H9 (cell line): ENCODE measurements around the gene ITGA2. TPM values are rescaled to one million over a fixed set of nuclear protein-coding genes. Genes with fewer than 3 reads are reported as not detected.

Experiments
- DNase-seq: peaks from one replicate; pipeline ENCODE4 v3.0.0-alpha.2; 2017
- H2AFZ ChIP-seq: one replicate; pipeline ENCODE4 v1.6.1; 2013; ENCODE audit warnings: mild to moderate bottlenecking, low read length, control low read depth, moderate library complexity
- H2AK5ac ChIP-seq: 2 replicates; pipeline ENCODE4 v1.6.1; 2013; ENCODE audit warnings: low read length, control low read depth, mixed read lengths; ENCODE audit not compliant: insufficient read length
- H2BK120ac ChIP-seq: one replicate; pipeline ENCODE4 v1.6.1; 2013; ENCODE audit warnings: low read depth, mild to moderate bottlenecking, low read length, control low read depth, inconsistent platforms; ENCODE audit not compliant: poor library complexity, severe bottlenecking
- H2BK12ac ChIP-seq: 2 replicates; pipeline ENCODE4 v1.6.1; 2013; ENCODE audit warnings: low read length, control low read depth, mixed read lengths, low read depth; ENCODE audit not compliant: insufficient read length
- H2BK15ac ChIP-seq: 2 replicates; pipeline ENCODE4 v1.6.1; 2013; ENCODE audit warnings: low read depth, low read length, control low read depth
- H2BK20ac ChIP-seq: one replicate; pipeline ENCODE4 v1.6.1; 2013; ENCODE audit warnings: low read depth, mild to moderate bottlenecking, low read length, control low read depth, inconsistent platforms; ENCODE audit not compliant: poor library complexity, severe bottlenecking
- H2BK5ac ChIP-seq: 2 replicates; pipeline ENCODE4 v1.6.1; 2013; ENCODE audit warnings: low read length, control low read depth, mixed read lengths; ENCODE audit not compliant: insufficient read length
- H3K14ac ChIP-seq: 2 replicates; pipeline ENCODE4 v1.6.1; 2013; ENCODE audit warnings: low read length, control low read depth; ENCODE audit not compliant: insufficient read depth
- H3K18ac ChIP-seq: 2 replicates; pipeline ENCODE4 v1.6.1; 2013; ENCODE audit warnings: low read depth, mild to moderate bottlenecking, mixed read lengths, low read length, control low read depth; ENCODE audit not compliant: insufficient read length
- H3K23ac ChIP-seq: 2 replicates; pipeline ENCODE4 v1.6.1; 2013; ENCODE audit warnings: low read length, control low read depth, mixed read lengths, low read depth; ENCODE audit not compliant: insufficient read length
- H3K23me2 ChIP-seq: 2 replicates; pipeline ENCODE4 v1.6.1; 2013; ENCODE audit warnings: low read depth, mild to moderate bottlenecking, mixed read lengths, low read length, control low read depth; ENCODE audit not compliant: insufficient read length, poor library complexity, severe bottlenecking
- H3K27ac ChIP-seq: 2 replicates; pipeline ENCODE4 v1.5.1; 2013; ENCODE audit warnings: low read length, control low read depth, mixed read lengths, low read depth; ENCODE audit not compliant: insufficient read length
- H3K27me3 ChIP-seq: 2 replicates; pipeline ENCODE4 v1.6.1; 2013; ENCODE audit warnings: low read length, control low read depth, inconsistent platforms; ENCODE audit not compliant: insufficient read depth
- H3K4ac ChIP-seq: 2 replicates; pipeline ENCODE4 v1.6.1; 2013; ENCODE audit warnings: low read depth, mild to moderate bottlenecking, control low read depth, inconsistent platforms, low read length, moderate library complexity
- H3K4me1 ChIP-seq: 2 replicates; pipeline ENCODE4 v1.6.1; 2013; ENCODE audit warnings: low read length, control low read depth, inconsistent platforms; ENCODE audit not compliant: insufficient read depth
- H3K4me2 ChIP-seq: 2 replicates; pipeline ENCODE4 v1.6.1; 2013; ENCODE audit warnings: low read length, control low read depth, mixed read lengths; ENCODE audit not compliant: insufficient read length, insufficient read depth
- H3K56ac ChIP-seq: 2 replicates; pipeline ENCODE4 v1.6.1; 2013; ENCODE audit warnings: low read depth, mild to moderate bottlenecking, mixed read lengths, low read length, control low read depth; ENCODE audit not compliant: insufficient read length
- H3K79me1 ChIP-seq: 2 replicates; pipeline ENCODE4 v1.6.1; 2013; ENCODE audit warnings: low read depth, mild to moderate bottlenecking, moderate library complexity, low read length, control low read depth, inconsistent platforms; ENCODE audit not compliant: insufficient read depth, poor library complexity, severe bottlenecking
- H3K79me2 ChIP-seq: 2 replicates; pipeline ENCODE4 v1.6.1; 2013; ENCODE audit warnings: low read length, control low read depth, inconsistent platforms; ENCODE audit not compliant: insufficient read depth
- H3K9ac ChIP-seq: 2 replicates; pipeline ENCODE4 v1.6.1; 2013; ENCODE audit warnings: low read length, control low read depth, mixed read lengths; ENCODE audit not compliant: insufficient read length; ENCODE audit errors: extremely low read depth
- H3K9me3 ChIP-seq: one replicate; pipeline ENCODE4 v1.6.1; 2013; ENCODE audit warnings: low read depth, low read length, inconsistent platforms; ENCODE audit not compliant: control insufficient read depth
- H3T11ph ChIP-seq: one replicate; pipeline ENCODE4 v1.6.1; 2013; ENCODE audit warnings: mild to moderate bottlenecking, low read length, control low read depth, inconsistent platforms
- H4K20me1 ChIP-seq: one replicate; pipeline ENCODE4 v1.6.1; 2013; ENCODE audit not compliant: control insufficient read depth, insufficient read length, insufficient read depth
- H4K5ac ChIP-seq: 2 replicates; pipeline ENCODE4 v1.6.1; 2013; ENCODE audit warnings: low read depth, mild to moderate bottlenecking, mixed read lengths, low read length, control low read depth; ENCODE audit not compliant: insufficient read length
- H4K8ac ChIP-seq: replicated peaks from 2 replicates; pipeline ENCODE4 v1.6.1; 2013; ENCODE audit warnings: low read length, control low read depth, mixed read lengths, low read depth; ENCODE audit not compliant: insufficient read length
- H4K91ac ChIP-seq: 2 replicates; pipeline ENCODE4 v1.6.1; 2013; ENCODE audit warnings: low read depth, mild to moderate bottlenecking, moderate library complexity, mixed read lengths, low read length, control low read depth; ENCODE audit not compliant: insufficient read length
- H3K27ac Mint-ChIP-seq, 3 experiments: 2 replicates in 2 of 3; 3 replicates in 1 of 3; pipeline ENCODE4 v1.8.0; 2020 to 2021; ENCODE audit warnings: mixed read lengths in 3 of 3, mild to moderate bottlenecking in 1 of 3, moderate library complexity in 1 of 3
- H3K27me3 Mint-ChIP-seq: 2 replicates; pipeline ENCODE4 v1.8.0; 2021; ENCODE audit warnings: low read depth, mild to moderate bottlenecking, moderate library complexity, mixed read lengths
- H3K36me3 Mint-ChIP-seq, 3 experiments: 2 replicates in 2 of 3; 3 replicates in 1 of 3; pipeline ENCODE4 v1.8.0; 2020 to 2021; ENCODE audit warnings: low read depth in 3 of 3, mixed read lengths in 3 of 3; ENCODE audit not compliant: insufficient read depth in 1 of 3
- H3K4me1 Mint-ChIP-seq, 2 experiments: 2 replicates each; pipeline ENCODE4 v1.8.0; 2020; ENCODE audit warnings: mixed read lengths in 2 of 2
- H3K4me3 Mint-ChIP-seq, 2 experiments: 2 replicates in 1 of 2; 3 replicates in 1 of 2; pipeline ENCODE4 v1.8.0; 2020 to 2021; ENCODE audit warnings: mild to moderate bottlenecking in 2 of 2, mixed read lengths in 2 of 2, moderate library complexity in 1 of 2
- H3K9me3 Mint-ChIP-seq, 2 experiments: 2 replicates in 1 of 2; 3 replicates in 1 of 2; pipeline ENCODE4 v1.8.0; 2020; ENCODE audit warnings: mild to moderate bottlenecking in 2 of 2, mixed read lengths in 2 of 2, moderate library complexity in 1 of 2
- CTCF ChIP-seq: fragments of 200-600 bp; sonication (generic); conservative IDR thresholded peaks from 3 replicates; pipeline ENCODE4 v1.8.0; 2021; ENCODE audit warnings: antibody characterized with exemption, mild to moderate bottlenecking
- total RNA-seq: library from RNA; stranded (reverse); gene quantifications from 2 replicates; pipeline ENCODE4 v1.2.1, GENCODE V29; 2021

Gene ITGA2
- total RNA-seq, 1 experiment from 2014 or later = 3.0 TPM

DNA sequence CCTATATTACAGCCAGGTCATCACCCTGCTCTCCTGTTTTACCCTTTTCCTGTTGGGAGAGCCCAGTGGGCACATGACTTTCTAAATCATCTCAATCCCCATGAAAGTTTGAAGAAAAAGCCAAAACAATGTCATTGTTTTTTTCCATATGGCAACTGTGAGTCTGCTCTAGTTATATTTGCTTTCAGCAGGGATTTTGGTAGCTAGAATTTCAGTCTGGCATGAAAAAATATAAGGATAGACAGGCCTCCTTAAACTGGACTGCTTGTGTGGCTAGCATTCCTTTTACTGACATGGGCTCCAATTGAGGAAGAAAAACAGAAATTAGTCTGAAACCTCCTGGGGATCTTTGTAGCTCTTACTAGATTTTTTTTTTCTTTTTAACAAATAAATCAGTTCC is 94.8 kb downstream of the ITGA2 start:
- Histone ChIP-seq H3K4me2 (no peak overlapping the region), H3K79me1 (no peaks in the 10 kb centered on the region), H2BK20ac (no peak overlapping the region), H2AFZ (no peak overlapping the region), H3T11ph (no peak overlapping the region), H4K8ac (no peak overlapping the region), H3K79me2 (no peaks in the 10 kb centered on the region), H3K27me3 (no peaks in the 10 kb centered on the region), H2AK5ac (no peak overlapping the region), H3K4ac (no peak overlapping the region), H4K91ac (no peak overlapping the region), H2BK12ac (no peak overlapping the region), H2BK15ac (no peak overlapping the region), H3K4me1 (no peaks in the 10 kb centered on the region), H3K23me2 (no peaks in the 10 kb centered on the region), H3K18ac (no peak overlapping the region), H2BK5ac (no peak overlapping the region), H2BK120ac (no peak overlapping the region), H3K56ac (no peak overlapping the region), H3K23ac (no peak overlapping the region), H4K5ac (no peak overlapping the region), H3K9ac (no peak overlapping the region), H3K27ac (no peak overlapping the region), H3K14ac (no peak overlapping the region), H4K20me1 (no peaks in the 10 kb centered on the region), H3K9me3 (no peaks in the 10 kb centered on the region)
- DNase-seq = no peak
- Mint-ChIP-seq H3K27ac (no peak overlapping the region), H3K36me3 (no peaks in the 10 kb centered on the region), H3K4me3 (no peak overlapping the region), H3K4me1 (no peaks in the 10 kb centered on the region), H3K27me3 (no peaks in the 10 kb centered on the region), H3K9me3 (no peaks in the 10 kb centered on the region)
- no peak for TF ChIP-seq CTCF
